AML-193 (cell line): ENCODE results near the gene OR52D1.

Source experiments
- DNase-seq, 2 experiments: peaks; one replicate each; lab custom pipeline; 2025; lab: John Stamatoyannopoulos, UW

Gene OR52D1

GRCh38 chr11:5514841-5515240 is 26.4 kb downstream of the OR52D1 start:
- DNase-seq, result no peak

- DNase-seq, result no peak
These were observed 28.1 kb downstream of the OR52D1 start, which contains the start of gene UBQLNL for GRCh38 chr11:5516599-5516998. Gene UBQLNL (minus strand): TSS chr11:5516699. CDS start chr11:5516441, 258 bp downstream.

GRCh38 chr11:5521540-5521939 is 33.1 kb downstream of the OR52D1 start:
- DNase-seq, result no peak

- DNase-seq, result no peak
These were observed 33.8 kb downstream of the OR52D1 start for GRCh38 chr11:5522308-5522707.

DNA sequence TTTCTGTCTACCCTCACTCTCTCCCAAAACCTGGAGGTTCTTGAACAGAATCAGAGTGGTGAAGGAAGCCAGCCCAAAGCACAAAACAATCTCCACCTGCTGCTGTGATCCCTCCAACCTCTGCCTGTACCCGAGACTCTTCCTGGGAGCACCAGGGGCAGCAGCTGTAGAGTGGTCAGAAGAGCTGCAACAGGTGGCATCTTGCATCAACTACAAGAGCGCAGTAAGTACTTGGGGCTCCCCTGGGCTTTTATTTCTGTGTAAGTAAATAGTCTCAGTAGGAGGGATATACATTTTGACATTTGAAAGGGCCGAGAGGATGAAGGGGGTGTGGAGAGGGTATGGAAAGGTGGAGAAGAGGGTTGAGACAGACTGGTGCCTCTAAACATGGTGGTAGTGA is 36.3 kb downstream of the OR52D1 start:
- DNase-seq, result no peak

- no peak for DNase-seq
These were observed 39.2 kb downstream of the OR52D1 start for GRCh38 chr11:5527716-5528115.

DNA sequence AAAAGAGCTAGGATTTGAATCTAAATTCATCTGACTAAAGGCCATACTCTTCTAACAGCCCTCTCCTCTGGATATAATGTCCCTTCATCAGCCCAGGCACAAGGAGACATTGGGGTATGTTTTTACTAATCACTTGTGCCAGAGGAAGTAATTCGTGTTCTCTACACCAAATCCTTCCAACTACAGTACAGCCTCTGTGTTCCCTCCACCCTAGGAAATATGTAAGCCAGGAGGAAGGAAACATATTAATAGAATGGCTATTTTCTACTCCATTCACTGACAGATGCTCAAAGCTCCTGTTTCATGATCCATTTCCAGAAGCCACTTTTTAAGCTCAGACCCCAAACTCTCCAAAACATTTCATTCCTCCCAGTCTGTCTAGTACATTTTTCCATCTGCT is 40.0 kb downstream of the OR52D1 start:
- DNase-seq, result no peak

GRCh38 chr11:5531053-5531831 is 42.8 kb downstream of the OR52D1 start:
- no peak for DNase-seq

DNA sequence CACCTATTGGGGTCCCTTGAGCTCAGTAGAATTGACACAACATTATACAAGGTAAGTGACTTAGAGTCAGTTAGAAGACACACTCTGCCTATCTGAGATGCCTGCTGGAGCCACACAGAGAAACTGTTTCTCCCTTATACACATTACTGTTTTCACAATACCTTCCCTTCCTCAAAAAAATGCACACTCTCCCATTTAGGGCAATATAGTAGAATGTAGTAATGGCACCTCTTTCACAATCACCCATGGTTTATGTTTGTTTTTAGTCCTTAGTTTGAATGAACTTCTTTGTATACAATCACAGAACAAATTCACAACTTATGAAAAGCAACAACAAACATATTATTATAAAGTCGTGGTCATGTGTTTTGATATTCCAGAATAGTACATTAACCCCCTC is 45.6 kb downstream of the OR52D1 start:
- DNase-seq, result peak; percentile 18 to 38

DNA sequence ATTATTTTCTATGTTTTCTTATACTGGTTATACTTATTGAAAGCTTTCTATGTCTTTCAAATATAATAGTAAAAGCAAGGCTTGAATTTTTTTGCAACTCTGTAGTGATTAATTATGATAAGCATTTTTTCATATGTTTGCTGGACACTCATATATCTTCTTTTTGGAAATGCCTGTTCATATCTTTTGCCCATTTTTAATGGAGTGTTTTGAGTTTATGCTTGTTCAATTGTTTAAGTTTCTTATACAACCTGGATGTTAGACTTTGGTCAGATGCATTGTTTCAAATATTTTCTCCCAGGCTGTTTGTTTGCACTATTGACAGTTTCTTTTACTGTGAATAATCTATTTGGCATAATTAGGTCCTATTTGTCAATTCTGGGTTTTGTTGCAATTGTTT is 48.0 kb downstream of the OR52D1 start:
- no peak for DNase-seq
